Measurements from ENCODE around the gene SHCBP1. TPM values are rescaled to one million over a fixed set of nuclear protein-coding genes. Genes with fewer than 3 reads are reported as not detected.

SHCBP1 gene
- total and polyA plus RNA-seq, 2 of the 13 experiments (the other 11 are each of a cell fraction or from before 2014, with no cell fraction given), result 15.7 to 33.0 TPM

GRCh38 chr16:46573008-46573833, 48.0 kb downstream of the SHCBP1 start (continued):
- TF ChIP-seq ZZZ3 (CRISPR knock-in tag; IDR thresholded peaks at IDR 0.05; ENCODE audit: borderline replicate concordance), result no peak
- TF ChIP-seq, protein P1, sequence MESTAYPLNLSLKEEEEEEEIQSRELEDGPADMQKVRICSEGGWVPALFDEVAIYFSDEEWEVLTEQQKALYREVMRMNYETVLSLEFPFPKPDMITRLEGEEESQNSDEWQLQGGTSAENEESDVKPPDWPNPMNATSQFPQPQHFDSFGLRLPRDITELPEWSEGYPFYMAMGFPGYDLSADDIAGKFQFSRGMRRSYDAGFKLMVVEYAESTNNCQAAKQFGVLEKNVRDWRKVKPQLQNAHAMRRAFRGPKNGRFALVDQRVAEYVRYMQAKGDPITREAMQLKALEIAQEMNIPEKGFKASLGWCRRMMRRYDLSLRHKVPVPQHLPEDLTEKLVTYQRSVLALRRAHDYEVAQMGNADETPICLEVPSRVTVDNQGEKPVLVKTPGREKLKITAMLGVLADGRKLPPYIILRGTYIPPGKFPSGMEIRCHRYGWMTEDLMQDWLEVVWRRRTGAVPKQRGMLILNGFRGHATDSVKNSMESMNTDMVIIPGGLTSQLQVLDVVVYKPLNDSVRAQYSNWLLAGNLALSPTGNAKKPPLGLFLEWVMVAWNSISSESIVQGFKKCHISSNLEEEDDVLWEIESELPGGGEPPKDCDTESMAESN (CRISPR knock-in tag; conservative IDR thresholded peaks at IDR 0.05), result no peak
- no peak for TF ChIP-seq ZNF530 (CRISPR knock-in tag; IDR thresholded peaks at IDR 0.05; ENCODE audit: low read depth)
- TF ChIP-seq GRHL1 (CRISPR knock-in tag; conservative IDR thresholded peaks at IDR 0.05), result no peak
- TF ChIP-seq, protein P2, sequence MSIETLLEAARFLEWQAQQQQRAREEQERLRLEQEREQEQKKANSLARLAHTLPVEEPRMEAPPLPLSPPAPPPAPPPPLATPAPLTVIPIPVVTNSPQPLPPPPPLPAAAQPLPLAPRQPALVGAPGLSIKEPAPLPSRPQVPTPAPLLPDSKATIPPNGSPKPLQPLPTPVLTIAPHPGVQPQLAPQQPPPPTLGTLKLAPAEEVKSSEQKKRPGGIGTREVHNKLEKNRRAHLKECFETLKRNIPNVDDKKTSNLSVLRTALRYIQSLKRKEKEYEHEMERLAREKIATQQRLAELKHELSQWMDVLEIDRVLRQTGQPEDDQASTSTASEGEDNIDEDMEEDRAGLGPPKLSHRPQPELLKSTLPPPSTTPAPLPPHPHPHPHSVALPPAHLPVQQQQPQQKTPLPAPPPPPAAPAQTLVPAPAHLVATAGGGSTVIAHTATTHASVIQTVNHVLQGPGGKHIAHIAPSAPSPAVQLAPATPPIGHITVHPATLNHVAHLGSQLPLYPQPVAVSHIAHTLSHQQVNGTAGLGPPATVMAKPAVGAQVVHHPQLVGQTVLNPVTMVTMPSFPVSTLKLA (IDR thresholded peaks at IDR 0.05), result no peak
- no peak for TF ChIP-seq ZSCAN9 (CRISPR knock-in tag; IDR thresholded peaks at IDR 0.05; ENCODE audit: borderline replicate concordance)
- TF ChIP-seq ZNF24 (IDR thresholded peaks at IDR 0.05), result no peak
- TF ChIP-seq KLF9 (CRISPR knock-in tag; IDR thresholded peaks at IDR 0.05; ENCODE audit: low read depth), result no peak
- peak; percentile 21 for TF ChIP-seq HNRNPLL (IDR thresholded peaks at IDR 0.05; ENCODE audit: low read depth, low read length, poor library complexity, severe bottlenecking)
- TF ChIP-seq, protein P3, sequence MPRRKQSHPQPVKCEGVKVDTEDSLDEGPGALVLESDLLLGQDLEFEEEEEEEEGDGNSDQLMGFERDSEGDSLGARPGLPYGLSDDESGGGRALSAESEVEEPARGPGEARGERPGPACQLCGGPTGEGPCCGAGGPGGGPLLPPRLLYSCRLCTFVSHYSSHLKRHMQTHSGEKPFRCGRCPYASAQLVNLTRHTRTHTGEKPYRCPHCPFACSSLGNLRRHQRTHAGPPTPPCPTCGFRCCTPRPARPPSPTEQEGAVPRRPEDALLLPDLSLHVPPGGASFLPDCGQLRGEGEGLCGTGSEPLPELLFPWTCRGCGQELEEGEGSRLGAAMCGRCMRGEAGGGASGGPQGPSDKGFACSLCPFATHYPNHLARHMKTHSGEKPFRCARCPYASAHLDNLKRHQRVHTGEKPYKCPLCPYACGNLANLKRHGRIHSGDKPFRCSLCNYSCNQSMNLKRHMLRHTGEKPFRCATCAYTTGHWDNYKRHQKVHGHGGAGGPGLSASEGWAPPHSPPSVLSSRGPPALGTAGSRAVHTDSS (CRISPR knock-in tag; conservative IDR thresholded peaks at IDR 0.05), result no peak
- no peak for TF ChIP-seq IKZF4 (CRISPR knock-in tag; IDR thresholded peaks at IDR 0.05; ENCODE audit: borderline replicate concordance, low read depth, not compliant biosample characterization)
- TF ChIP-seq ATRX (CRISPR knock-in tag; IDR thresholded peaks at IDR 0.05; ENCODE audit: borderline replicate concordance), result no peak
- TF ChIP-seq NR3C1 (CRISPR knock-in tag; IDR thresholded peaks at IDR 0.05), result no peak
- peak; percentile 60 for TF ChIP-seq XRCC5 (optimal IDR thresholded peaks at IDR 0.05; ENCODE audit: low read length)
- 0 out of 2 replicates have a peak, but pooled peaks have one; percentile 35 for TF ChIP-seq ZNF274 (CRISPR knock-in tag; IDR thresholded peaks at IDR 0.05)
- no peak for TF ChIP-seq IRF1 (CRISPR knock-in tag; IDR thresholded peaks at IDR 0.05; ENCODE audit: low read depth)
- no peak for TF ChIP-seq ZBTB21 (CRISPR knock-in tag; IDR thresholded peaks at IDR 0.05)
- TF ChIP-seq KDM2A (CRISPR knock-in tag; IDR thresholded peaks at IDR 0.05; ENCODE audit: borderline replicate concordance, low read depth), result peak; percentile 29; the same call in 1 of the 2 replicates
- TF ChIP-seq TEAD2 (CRISPR knock-in tag; IDR thresholded peaks at IDR 0.05), result no peak
- no peak for TF ChIP-seq ZNF180 (CRISPR knock-in tag; IDR thresholded peaks at IDR 0.05; ENCODE audit: borderline replicate concordance, low read depth)
- TF ChIP-seq ARNTL (CRISPR knock-in tag; IDR thresholded peaks at IDR 0.05), result no peak
- TF ChIP-seq SIX4 (CRISPR knock-in tag; IDR thresholded peaks at IDR 0.05), result no peak
- TF ChIP-seq ZNF891 (CRISPR knock-in tag; IDR thresholded peaks at IDR 0.05), result no peak

All from HepG2 (cell line).